Raji (cell line): ENCODE data around the gene NT5C1A.

Source experiments
- POLR2A ChIP-seq: IDR thresholded peaks from 2 replicates; pipeline ENCODE4 v1.6.1; 2011; ENCODE audit warnings: low read depth, low read length, control low read depth; ENCODE audit not compliant: insufficient read depth

Gene NT5C1A

GRCh38 chr1:39671793-39672550 lies at the start of gene NT5C1A:
TSS of gene NT5C1A (minus strand) at chr1:39672107. CDS start at chr1:39672038, 69 bp downstream.
- no peak for TF ChIP-seq POLR2A

DNA sequence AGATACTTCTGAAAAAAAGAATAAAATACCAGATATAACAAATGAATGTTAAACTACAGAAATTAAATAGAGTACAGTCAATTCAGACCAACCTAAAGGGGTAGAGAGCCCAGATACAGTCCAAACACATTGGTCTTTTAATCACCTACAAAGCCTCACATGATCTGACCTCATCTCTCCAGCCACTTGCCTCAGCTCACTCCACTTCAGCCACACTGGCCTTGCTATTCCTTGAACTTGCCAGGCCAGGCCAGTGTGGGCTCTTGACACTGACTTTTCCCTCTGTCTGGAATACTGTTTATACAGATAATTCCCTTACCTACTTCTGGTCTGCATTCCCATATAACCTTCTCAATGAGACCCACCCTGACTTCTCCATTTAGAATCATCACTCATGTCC lies 49.8 kb upstream of the NT5C1A start:
- no peak for TF ChIP-seq POLR2A

DNA sequence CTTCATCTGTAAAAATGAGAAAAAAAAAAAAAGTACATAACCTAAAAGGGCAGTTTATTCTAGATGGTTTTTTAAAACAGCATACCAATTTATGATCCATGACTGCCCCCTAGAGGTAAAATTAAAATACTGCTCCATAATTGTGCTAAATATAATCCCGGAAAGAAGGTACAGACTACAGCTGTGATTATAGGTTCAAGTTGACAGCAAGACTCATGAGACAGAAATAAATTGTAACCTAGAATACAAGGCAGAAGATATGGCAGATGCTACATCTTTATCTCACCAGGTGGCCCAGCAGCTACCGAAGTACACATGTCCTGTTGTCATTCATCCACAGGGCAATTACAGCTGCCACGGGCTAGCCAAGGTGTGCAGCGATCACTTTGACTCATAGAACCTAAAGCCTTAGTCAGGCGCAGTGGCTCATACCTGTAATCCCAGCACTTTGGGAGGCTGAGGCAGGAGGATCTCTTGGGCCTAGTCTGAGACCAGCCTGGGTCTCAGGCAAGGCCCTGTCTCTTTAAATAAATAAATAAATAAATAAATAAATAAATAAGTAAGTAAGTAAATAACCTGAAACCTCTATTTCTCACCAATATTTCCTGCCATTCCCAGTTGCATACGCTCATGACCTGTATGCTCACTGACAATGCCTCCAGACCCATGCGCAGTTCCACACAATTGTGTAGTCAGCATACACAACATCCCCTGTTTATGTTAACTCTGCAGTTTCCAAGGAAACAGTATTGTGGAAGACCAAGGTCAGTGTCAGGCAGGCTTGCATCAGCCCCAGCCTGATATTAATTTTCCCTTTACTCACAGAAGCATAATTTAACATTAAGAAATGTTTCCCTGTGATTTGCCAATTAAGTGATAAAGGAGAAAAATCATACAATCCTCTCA lies 48.4 kb upstream of the NT5C1A start:
- TF ChIP-seq POLR2A: no peak

DNA sequence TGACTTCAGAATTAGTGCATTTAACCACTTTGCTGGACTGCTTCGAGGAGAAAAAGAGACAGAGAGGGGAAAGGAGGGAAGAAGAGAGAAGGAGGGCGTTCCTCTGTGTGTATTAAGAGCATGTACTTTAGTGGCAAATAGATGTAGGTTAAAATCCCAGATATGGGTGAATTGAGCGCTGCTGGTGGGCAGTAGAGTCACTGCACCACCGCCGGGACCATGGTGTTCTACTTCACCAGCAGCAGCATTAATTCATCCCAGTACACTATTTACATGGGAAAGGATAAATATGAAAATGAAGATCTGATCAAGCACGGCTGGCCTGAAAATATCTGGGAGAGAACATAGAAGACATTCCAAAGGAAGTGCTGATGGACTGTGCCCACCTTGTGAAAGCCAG lies 45.9 kb upstream of the NT5C1A start:
- no peak for TF ChIP-seq POLR2A

DNA sequence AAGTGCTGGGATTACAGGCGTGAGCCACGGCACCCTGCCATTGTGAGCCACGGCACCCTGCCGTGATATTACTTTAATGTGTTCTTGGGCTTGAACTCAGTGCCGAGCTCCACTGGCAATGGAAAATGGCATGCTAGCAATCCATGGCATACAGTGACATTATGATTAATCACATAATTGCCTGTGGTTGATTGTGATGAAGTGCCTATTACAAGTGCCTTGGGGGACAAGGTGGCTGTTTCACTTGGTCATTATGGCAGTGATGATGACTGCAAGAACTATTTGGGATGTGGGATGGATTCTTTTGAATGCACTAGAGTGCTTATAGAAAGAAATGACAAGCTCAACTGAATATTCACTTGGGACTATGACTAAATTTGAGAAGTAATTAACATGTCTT lies 41.6 kb upstream of the NT5C1A start:
- no peak for TF ChIP-seq POLR2A

DNA sequence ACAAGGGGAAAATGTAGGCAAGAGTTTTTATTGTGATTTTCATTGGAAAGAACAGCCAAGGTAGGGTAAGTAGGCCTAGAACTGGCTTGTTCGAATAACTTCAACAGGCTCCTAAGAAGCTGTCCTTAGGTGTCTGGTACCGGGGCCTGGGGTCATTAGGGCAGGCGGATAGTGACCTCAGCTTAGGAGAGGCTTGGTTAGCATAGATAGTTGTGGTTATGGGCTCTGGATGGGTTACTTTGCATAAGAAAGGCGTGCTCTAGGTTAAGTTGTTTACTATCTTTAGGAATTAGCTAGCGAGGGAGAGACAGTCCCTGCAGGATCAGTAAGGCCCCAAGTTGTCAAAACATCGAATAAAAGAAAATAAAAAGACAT lies 40.0 kb upstream of the NT5C1A start:
- no peak for TF ChIP-seq POLR2A

DNA sequence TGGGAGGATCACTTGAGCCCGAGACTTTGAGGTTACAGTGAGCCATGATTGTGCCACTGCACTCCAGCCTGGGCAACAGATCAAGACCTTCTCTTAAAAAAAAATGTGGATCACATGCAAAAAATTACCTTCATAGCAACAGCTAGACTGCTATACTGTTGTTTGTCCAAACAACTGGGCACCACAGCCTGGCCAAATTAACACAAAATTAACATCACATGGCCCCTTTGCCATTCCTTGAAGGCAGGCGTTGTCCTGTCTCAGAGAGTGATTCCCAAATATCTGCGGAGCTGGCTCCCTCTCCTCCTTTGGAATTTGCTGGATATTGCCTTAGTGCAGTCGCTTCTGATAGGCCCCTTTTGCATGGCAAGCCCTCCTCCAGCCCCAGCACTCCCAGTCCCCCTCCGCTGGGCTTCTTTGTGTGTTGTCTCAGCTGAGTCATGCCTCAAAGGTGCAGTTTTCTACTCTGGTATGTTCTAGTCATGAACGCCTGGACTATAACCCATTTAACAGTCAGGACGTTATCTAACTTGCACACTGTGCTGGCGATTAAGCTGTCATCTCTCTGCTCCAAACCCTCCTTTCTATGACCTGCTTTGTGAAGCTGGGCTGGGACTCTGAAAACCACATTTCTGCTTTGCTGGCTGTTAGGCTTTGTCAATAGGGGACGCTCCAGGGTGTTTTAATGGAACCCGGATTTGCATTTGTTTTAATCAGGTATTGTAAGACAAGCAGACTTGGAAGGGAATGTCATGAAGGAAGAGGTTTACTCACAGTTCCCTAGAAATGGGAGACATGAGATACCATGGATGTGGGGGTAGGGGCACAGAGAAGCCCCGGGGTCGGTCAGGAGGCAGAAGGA lies 39.4 kb upstream of the NT5C1A start:
- no peak for TF ChIP-seq POLR2A

GRCh38 chr1:39707506-39707905 lies 35.6 kb upstream of the NT5C1A start:
- TF ChIP-seq POLR2A: no peak

DNA sequence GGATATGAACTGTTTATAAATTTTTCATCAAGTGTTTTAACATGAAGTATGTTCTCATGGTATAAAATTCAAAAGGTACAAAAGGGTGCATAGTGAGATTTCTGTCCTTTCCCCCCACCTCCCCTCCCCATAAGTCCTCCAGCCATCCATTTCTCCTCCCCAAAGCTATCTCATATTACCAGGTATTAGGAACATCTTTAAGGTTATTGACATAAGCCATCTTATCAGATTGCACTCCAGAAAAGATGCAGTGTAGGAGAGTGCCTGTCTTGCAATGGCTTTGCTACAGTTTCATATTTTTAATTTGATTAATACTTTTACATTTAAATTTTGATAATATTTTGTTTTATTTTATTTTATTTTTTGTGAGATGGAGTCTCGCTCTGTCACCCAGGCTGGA lies 32.9 kb upstream of the NT5C1A start:
- no peak for TF ChIP-seq POLR2A

- no peak for TF ChIP-seq POLR2A
These were observed 29.1 kb upstream of the NT5C1A start for GRCh38 chr1:39701049-39701439.

DNA sequence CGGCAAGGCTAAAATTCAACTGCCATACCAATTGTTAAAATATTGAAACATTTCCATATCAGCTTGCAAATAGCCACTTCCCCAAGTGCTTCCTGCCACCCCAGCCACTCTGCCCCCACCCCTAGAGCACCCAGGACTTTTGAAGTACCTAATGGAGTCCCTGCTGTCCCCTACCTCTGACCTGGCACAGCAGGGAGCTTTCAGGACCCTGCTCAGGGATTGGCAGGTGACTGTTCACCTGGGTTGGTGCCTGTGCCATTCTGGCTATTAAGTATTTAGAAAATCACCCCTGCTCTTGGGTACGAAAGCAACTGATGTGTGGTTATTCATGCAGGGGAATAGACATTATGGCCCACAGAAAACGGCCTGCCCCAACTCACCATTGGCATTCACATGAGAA lies 28.4 kb upstream of the NT5C1A start:
- no peak for TF ChIP-seq POLR2A

- no peak for TF ChIP-seq POLR2A
These were observed 27.5 kb upstream of the NT5C1A start for GRCh38 chr1:39699419-39699818.

DNA sequence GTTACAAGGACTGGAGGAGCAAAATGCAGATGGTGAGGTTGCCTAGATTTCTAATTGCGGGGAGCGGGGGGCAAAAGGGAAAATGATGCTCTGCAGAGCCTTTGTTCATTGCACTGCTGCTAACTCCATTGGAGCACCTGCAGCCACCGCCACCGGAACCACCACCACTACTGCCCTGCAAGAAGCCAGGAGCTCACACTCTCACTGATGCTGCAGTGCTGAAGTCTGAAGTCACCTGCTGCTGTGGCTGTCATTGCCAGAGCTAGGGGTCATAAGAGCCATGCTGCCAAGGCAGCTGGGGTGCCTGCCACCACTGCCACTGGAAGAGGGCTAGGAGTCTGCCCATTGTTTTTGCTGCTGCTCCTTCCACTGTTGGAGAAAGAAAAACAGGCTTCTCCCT lies 26.7 kb upstream of the NT5C1A start:
- TF ChIP-seq POLR2A: no peak

DNA sequence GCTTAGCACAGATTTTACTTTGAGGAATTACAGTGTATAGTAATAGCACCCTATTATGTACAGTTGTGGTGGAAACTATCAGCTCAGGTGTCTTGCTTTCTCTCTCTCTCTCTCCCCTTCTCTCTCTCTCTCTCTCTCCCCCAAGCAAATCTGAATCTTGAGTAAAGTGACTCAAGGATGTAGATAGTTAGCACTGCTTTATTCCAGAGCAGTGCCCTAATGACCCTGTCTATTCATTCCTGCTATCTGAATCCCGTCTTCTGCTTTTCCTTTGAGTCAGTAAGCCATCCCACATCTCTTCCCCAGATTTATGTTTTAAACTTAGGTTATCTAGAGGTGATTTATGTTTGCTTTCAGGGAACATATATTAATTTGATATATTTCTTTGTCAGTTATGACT lies 24.5 kb upstream of the NT5C1A start:
- no peak for TF ChIP-seq POLR2A

GRCh38 chr1:39695016-39695415 lies 23.1 kb upstream of the NT5C1A start:
- TF ChIP-seq POLR2A: no peak
